Activated T-cell treated with anti-CD3 and anti-CD28 coated beads, Interleukin-2, amount 50 U/mL, for 72 hours (primary cell): ENCODE results near the gene CADPS. TPM values are rescaled to one million over a fixed set of nuclear protein-coding genes. Genes with fewer than 3 reads are reported as not detected.

Experiments
- ATAC-seq, 2 donors: fragments of 150-1000 bp; cut with Tn5 transposase; replicated peaks in 1 of 2; 2 replicates each; pipeline ENCODE4 v1.10.0; 2021; ENCODE audit warnings: moderate library complexity in 2 of 2, mild to moderate bottlenecking in 1 of 2
- DNase-seq, 2 donors: peaks; one replicate each; pipeline ENCODE4 v3.0.0; 2021 to 2022; ENCODE audit warnings: mixed read lengths in 1 of 2
- H3K27ac Mint-ChIP-seq: one replicate; pipeline ENCODE4 v1.8.0; 2022; ENCODE audit warnings: mild to moderate bottlenecking, moderate library complexity, mixed read lengths
- H3K27me3 Mint-ChIP-seq: one replicate; pipeline ENCODE4 v1.8.0; 2022; ENCODE audit warnings: low read depth, mixed read lengths
- H3K36me3 Mint-ChIP-seq, 2 donors: one replicate each; pipeline ENCODE4 v1.8.0; 2022; ENCODE audit warnings: mixed read lengths in 2 of 2, mild to moderate bottlenecking in 1 of 2; ENCODE audit not compliant: insufficient read depth in 2 of 2
- H3K4me1 Mint-ChIP-seq: one replicate; pipeline ENCODE4 v1.8.0; 2022; ENCODE audit warnings: low read depth, mixed read lengths
- H3K4me3 Mint-ChIP-seq, 2 donors: one replicate each; pipeline ENCODE4 v1.8.0; 2022; ENCODE audit warnings: mild to moderate bottlenecking in 2 of 2, mixed read lengths in 2 of 2, moderate library complexity in 2 of 2
- H3K9me3 Mint-ChIP-seq, 2 donors: one replicate each; pipeline ENCODE4 v1.8.0; 2022; ENCODE audit warnings: mixed read lengths in 2 of 2
- total RNA-seq, 2 donors: library from RNA; stranded (reverse); gene quantifications; one replicate each; pipeline ENCODE4 v1.2.3, GENCODE V29; 2022

CADPS gene
- total RNA-seq, 2 donors from 2014 or later: not detected

- DNase-seq (no peak), ATAC-seq (no peak)
- Mint-ChIP-seq H3K4me1 (no peaks in the 10 kb centered on the region), H3K27ac (no peak overlapping the region), H3K36me3 (no peaks in the 10 kb centered on the region), H3K27me3 (no peaks in the 10 kb centered on the region), H3K9me3 (peaks cover 0 to 3% of the 10 kb centered on the region in 2 donors), H3K4me3 (no peak overlapping the region)
Observed at GRCh38 chr3:62644493-62644892, 230.7 kb downstream of the CADPS start.

GRCh38 chr3:62638316-62638715 lies 236.9 kb downstream of the CADPS start:
- no peaks in the 10 kb centered on the region for H3K4me1 Mint-ChIP-seq

DNA sequence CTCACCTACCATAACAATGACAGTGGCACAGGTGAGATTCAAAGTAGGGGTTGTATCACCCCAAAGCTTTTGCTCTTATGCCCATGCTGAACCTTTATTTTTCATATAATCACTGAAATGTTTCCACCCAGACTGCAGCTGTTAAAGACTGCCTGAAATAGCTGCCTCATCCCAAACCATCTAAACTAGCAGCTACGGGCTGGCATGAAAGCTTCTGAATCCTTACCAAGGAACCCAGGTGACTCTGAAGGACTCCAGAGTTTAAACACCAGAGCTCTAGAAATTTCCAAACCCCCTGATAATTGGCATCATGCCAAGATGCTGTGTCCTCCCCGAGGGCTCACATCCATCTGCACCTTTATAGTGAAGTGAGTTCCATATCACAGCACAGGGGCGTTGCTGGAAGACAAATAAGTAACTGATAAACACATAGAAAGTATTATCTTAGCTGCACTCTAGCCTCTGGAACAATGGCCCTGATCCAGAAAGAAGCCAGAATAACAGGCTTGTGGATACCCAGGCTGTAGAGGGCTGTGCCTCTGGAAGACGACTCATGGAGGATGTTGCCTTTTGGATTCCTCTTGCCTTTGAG lies 238.9 kb downstream of the CADPS start:
- Mint-ChIP-seq H3K4me1 (no peaks in the 10 kb centered on the region), H3K27me3 (peaks cover 13% of the 10 kb centered on the region), H3K4me3 (no peak overlapping the region), H3K36me3 (no peaks in the 10 kb centered on the region), H3K9me3 (no peaks in the 10 kb centered on the region), H3K27ac (no peak overlapping the region)
- no peak for ATAC-seq
- DNase-seq: no peak

More at GRCh38 chr3:62638316-62638715, 236.9 kb downstream of the CADPS start:
- H3K4me3 Mint-ChIP-seq: no peak overlapping the region
- no peaks in the 10 kb centered on the region for H3K36me3 Mint-ChIP-seq
- no peak overlapping the region for H3K27ac Mint-ChIP-seq
- ATAC-seq (no peak), DNase-seq (no peak)
- H3K27me3 Mint-ChIP-seq: peaks cover 11% of the 10 kb centered on the region
- peaks cover 0 to 3% of the 10 kb centered on the region in 2 donors for H3K9me3 Mint-ChIP-seq

DNA sequence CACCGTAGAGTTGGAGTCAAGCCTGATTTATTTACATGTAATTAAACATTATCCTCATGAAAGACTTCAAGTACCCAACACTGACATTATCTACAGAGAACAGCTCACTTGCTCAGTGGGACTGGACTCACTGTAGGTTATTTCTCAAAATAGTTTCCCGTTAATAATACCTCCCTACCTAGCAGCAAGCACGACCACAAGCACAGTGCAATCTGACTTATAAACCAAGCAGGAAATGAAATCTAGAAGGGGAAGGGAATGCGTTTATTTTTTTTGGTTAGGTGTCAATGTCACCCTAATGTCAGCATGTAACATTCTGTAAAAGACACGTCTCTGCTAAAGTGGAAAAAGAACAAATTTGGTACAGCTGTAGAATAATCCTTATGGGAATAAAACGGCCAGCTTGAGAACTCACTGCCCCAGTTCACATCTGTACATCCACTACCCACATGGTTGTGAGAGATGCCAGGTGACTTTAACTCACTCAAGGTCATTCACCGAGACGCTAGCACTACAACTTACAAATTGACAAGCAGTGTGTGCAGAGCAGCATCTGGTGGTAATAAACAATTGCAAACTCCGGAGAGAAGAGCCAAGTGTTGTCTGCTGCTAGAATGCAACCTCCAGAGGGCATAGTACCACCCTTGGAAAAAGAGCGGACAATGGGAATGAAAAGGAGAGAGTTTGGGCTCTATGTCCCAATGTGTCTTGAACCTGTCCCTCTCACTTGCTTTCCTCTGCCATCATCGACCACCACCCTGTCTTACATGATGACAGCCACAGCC lies 242.5 kb downstream of the CADPS start:
- H3K27ac Mint-ChIP-seq: no peak overlapping the region
- DNase-seq (no peak), ATAC-seq (no peak)
- H3K4me1 Mint-ChIP-seq: no peaks in the 10 kb centered on the region
- H3K27me3 Mint-ChIP-seq: peaks cover 19% of the 10 kb centered on the region
- H3K36me3 Mint-ChIP-seq: no peaks in the 10 kb centered on the region
- no peak overlapping the region for H3K4me3 Mint-ChIP-seq
- H3K9me3 Mint-ChIP-seq: no peaks in the 10 kb centered on the region

GRCh38 chr3:62631488-62631887 lies 243.7 kb downstream of the CADPS start:
- no peaks in the 10 kb centered on the region for H3K4me1 Mint-ChIP-seq
- DNase-seq: no peak
- no peak overlapping the region for H3K4me3 Mint-ChIP-seq
- no peak for ATAC-seq
- H3K27ac Mint-ChIP-seq: no peak overlapping the region
- peaks cover 19% of the 10 kb centered on the region for H3K27me3 Mint-ChIP-seq
- H3K9me3 Mint-ChIP-seq: no peaks in the 10 kb centered on the region
- no peaks in the 10 kb centered on the region for H3K36me3 Mint-ChIP-seq

GRCh38 chr3:62630664-62631063 lies 244.6 kb downstream of the CADPS start:
- ATAC-seq (no peak), DNase-seq (no peak)
- Mint-ChIP-seq H3K9me3 (no peaks in the 10 kb centered on the region), H3K4me3 (no peak overlapping the region), H3K4me1 (no peaks in the 10 kb centered on the region), H3K27me3 (peaks cover 19% of the 10 kb centered on the region), H3K36me3 (no peaks in the 10 kb centered on the region), H3K27ac (no peak overlapping the region)

- H3K9me3 Mint-ChIP-seq: no peaks in the 10 kb centered on the region
- peaks cover 6% of the 10 kb centered on the region for H3K27me3 Mint-ChIP-seq
- H3K4me3 Mint-ChIP-seq: no peak overlapping the region
- H3K27ac Mint-ChIP-seq: no peak overlapping the region
- DNase-seq (no peak), ATAC-seq (no peak)
- H3K36me3 Mint-ChIP-seq: no peaks in the 10 kb centered on the region
- no peaks in the 10 kb centered on the region for H3K4me1 Mint-ChIP-seq
Observed at GRCh38 chr3:62625268-62625667, 249.9 kb downstream of the CADPS start.

- no peak overlapping the region for H3K4me3 Mint-ChIP-seq
- ATAC-seq: no peak
- H3K36me3 Mint-ChIP-seq: no peaks in the 10 kb centered on the region
- H3K27ac Mint-ChIP-seq: no peak overlapping the region
- DNase-seq: no peak
- no peaks in the 10 kb centered on the region for H3K27me3 Mint-ChIP-seq
- no peaks in the 10 kb centered on the region for H3K9me3 Mint-ChIP-seq
- H3K4me1 Mint-ChIP-seq: no peaks in the 10 kb centered on the region
Observed at GRCh38 chr3:62624185-62624584, 251.0 kb downstream of the CADPS start.

DNA sequence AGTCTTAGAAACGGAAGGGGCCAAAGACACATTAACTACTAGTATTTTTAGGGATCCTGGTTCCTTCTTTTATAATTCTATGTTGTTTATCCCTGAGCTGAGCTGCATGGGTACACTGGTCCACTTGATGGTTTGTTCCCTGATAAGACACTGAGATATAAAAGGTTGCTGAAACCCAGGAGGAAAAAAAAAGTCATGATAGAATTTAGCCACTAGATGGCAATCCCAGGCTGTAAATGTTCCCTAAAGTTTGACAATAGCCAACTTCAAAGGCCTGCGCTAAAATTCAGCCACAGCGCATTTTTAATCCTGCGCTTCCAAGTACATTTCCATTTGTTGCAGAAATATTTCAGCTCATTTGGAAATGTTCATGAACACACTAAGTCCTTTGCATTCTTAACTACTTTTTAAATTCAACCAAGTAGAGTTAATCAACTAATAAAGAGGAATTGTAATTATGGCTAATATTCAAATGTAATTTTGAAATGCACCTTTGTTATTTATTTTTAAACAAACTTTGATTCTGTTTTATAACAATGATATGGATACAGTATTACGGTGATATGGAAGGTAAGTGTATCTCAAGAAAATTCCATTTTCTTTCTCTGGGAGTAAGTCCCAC lies 252.6 kb downstream of the CADPS start:
- Mint-ChIP-seq H3K27me3 (peaks cover 2% of the 10 kb centered on the region), H3K4me1 (no peaks in the 10 kb centered on the region), H3K36me3 (no peaks in the 10 kb centered on the region), H3K9me3 (no peaks in the 10 kb centered on the region), H3K27ac (no peak overlapping the region), H3K4me3 (no peak overlapping the region)
- DNase-seq: no peak
- ATAC-seq: no peak

DNA sequence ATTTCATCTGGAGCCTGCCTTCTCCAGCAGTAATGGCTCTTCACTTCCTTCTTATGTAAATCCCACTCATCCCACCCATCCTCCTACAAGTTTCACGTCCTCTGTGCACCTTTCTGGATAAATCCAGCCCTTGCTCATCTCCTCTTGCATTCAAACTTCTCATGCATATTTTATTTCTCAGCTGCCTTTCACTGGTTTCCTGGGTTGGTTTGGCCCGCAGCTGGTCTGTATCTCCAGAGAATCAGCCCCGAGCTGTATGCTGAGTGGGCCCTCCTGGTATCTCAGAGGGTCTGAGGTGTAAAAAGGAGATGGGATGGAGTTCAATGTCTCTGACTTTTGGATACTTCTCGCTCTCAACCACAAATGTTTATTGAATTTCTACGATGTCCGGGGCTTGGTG lies 253.3 kb downstream of the CADPS start:
- no peak overlapping the region for H3K4me3 Mint-ChIP-seq
- H3K9me3 Mint-ChIP-seq: no peaks in the 10 kb centered on the region
- H3K36me3 Mint-ChIP-seq: no peaks in the 10 kb centered on the region
- H3K4me1 Mint-ChIP-seq: no peaks in the 10 kb centered on the region
- ATAC-seq (no peak), DNase-seq (no peak)
- H3K27ac Mint-ChIP-seq: no peak overlapping the region
- peaks cover 6% of the 10 kb centered on the region for H3K27me3 Mint-ChIP-seq

DNA sequence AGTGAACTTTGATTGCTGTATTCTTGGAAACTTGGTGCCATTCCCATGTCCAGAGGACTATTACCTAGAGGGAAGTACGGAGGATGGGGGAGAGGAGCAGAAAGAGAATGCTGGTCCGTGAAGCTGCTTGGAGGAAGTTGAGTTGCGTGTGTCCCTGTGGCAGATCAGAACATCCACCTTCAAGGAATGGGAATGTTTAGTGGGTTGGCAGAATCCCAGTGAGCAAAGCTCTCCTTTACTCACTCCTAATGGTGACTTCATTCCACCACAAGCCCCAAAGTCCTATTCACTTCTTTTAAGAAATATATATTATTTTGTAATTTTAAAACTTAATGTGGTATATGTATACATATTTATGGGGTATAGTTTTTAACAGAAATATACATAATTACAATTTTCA lies 254.0 kb downstream of the CADPS start:
- ATAC-seq: no peak
- Mint-ChIP-seq H3K9me3 (no peaks in the 10 kb centered on the region), H3K27ac (no peak overlapping the region), H3K27me3 (peaks cover 6% of the 10 kb centered on the region), H3K4me1 (no peaks in the 10 kb centered on the region), H3K36me3 (no peaks in the 10 kb centered on the region), H3K4me3 (no peak overlapping the region)
- no peak for DNase-seq

DNA sequence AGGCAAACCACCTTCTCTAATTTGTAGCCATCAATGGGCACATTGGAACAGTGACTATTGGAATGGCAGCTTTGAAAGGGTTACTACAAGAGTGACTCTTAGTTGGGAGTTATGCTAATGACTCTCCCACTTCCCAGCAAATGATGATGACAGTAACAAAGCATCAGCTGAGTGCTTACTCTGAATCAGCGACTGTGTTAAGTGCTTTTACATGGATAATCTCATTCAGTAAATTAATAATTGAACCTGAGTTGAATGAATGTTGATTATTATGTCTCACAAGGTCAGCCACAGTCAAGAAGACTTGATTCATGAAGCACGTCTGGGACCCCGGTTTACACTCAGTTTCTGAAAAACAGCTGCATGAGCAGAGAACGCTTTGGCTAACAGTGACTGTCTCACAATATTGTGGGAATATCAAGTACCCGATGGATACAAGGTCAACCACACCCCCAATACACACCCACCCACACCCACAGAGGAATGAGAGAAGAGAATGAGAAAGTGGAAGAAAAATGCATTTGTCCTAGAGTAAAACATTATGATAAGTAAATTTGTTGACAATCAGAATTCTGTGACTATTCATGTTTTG lies 259.9 kb downstream of the CADPS start:
- DNase-seq (no peak), ATAC-seq (no peak)
- H3K36me3 Mint-ChIP-seq: no peaks in the 10 kb centered on the region
- no peak overlapping the region for H3K27ac Mint-ChIP-seq
- peaks cover 6% of the 10 kb centered on the region for H3K27me3 Mint-ChIP-seq
- H3K4me3 Mint-ChIP-seq: no peak overlapping the region
- H3K9me3 Mint-ChIP-seq: no peaks in the 10 kb centered on the region
- H3K4me1 Mint-ChIP-seq: no peaks in the 10 kb centered on the region

- H3K9me3 Mint-ChIP-seq: no peaks in the 10 kb centered on the region
- no peak overlapping the region for H3K27ac Mint-ChIP-seq
- H3K4me3 Mint-ChIP-seq: no peak overlapping the region
- no peaks in the 10 kb centered on the region for H3K36me3 Mint-ChIP-seq
- ATAC-seq: no peak
- no peaks in the 10 kb centered on the region for H3K4me1 Mint-ChIP-seq
- H3K27me3 Mint-ChIP-seq: peaks cover 6% of the 10 kb centered on the region
- DNase-seq: no peak
Observed at GRCh38 chr3:62614527-62614926, 260.7 kb downstream of the CADPS start.
